ENCODE data around the gene JMJD1C. TPM values are rescaled to one million over a fixed set of nuclear protein-coding genes. Genes with fewer than 3 reads are reported as not detected.

The JMJD1C gene
- total RNA-seq, 1 donor from 2014 or later = 72.9 TPM

GRCh38 chr10:63227207-63227895 is 238.4 kb downstream of the JMJD1C start:
- H3K27ac Mint-ChIP-seq (ENCODE audit: unreplicated experiment) = no peak overlapping the region
- TF ChIP-seq, protein P1, sequence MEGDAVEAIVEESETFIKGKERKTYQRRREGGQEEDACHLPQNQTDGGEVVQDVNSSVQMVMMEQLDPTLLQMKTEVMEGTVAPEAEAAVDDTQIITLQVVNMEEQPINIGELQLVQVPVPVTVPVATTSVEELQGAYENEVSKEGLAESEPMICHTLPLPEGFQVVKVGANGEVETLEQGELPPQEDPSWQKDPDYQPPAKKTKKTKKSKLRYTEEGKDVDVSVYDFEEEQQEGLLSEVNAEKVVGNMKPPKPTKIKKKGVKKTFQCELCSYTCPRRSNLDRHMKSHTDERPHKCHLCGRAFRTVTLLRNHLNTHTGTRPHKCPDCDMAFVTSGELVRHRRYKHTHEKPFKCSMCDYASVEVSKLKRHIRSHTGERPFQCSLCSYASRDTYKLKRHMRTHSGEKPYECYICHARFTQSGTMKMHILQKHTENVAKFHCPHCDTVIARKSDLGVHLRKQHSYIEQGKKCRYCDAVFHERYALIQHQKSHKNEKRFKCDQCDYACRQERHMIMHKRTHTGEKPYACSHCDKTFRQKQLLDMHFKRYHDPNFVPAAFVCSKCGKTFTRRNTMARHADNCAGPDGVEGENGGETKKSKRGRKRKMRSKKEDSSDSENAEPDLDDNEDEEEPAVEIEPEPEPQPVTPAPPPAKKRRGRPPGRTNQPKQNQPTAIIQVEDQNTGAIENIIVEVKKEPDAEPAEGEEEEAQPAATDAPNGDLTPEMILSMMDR (IDR thresholded peaks at IDR 0.05) = no peak
- H3K9me3 Mint-ChIP-seq (ENCODE audit: low read depth) = no peaks in the 10 kb centered on the region
- DNase-seq (ENCODE audit: low spot score) = no peak
- H3K4me1 Mint-ChIP-seq (ENCODE audit: low read depth) = peaks cover 34% of the 10 kb centered on the region
- no peak overlapping the region for H3K4me3 Mint-ChIP-seq (ENCODE audit: unreplicated experiment)
- H3K36me3 Mint-ChIP-seq (ENCODE audit: low read depth) = peaks cover 1% of the 10 kb centered on the region
- H3K27me3 Mint-ChIP-seq (ENCODE audit: low read depth) = no peaks in the 10 kb centered on the region

GRCh38 chr10:63224241-63224640 is 241.5 kb downstream of the JMJD1C start:
- H3K36me3 Mint-ChIP-seq (ENCODE audit: low read depth) = peaks cover 4% of the 10 kb centered on the region
- no peaks in the 10 kb centered on the region for H3K27me3 Mint-ChIP-seq (ENCODE audit: low read depth)
- TF ChIP-seq, protein P1 (IDR thresholded peaks at IDR 0.05) = no peak
- H3K9me3 Mint-ChIP-seq (ENCODE audit: low read depth) = no peaks in the 10 kb centered on the region
- no peak overlapping the region for H3K4me3 Mint-ChIP-seq (ENCODE audit: unreplicated experiment)
- DNase-seq (ENCODE audit: low spot score) = no peak
- peaks cover 20% of the 10 kb centered on the region for H3K4me1 Mint-ChIP-seq (ENCODE audit: low read depth)
- no peak overlapping the region for H3K27ac Mint-ChIP-seq (ENCODE audit: unreplicated experiment)

GRCh38 chr10:63221950-63222349 is 243.8 kb downstream of the JMJD1C start:
- Mint-ChIP-seq H3K27ac (ENCODE audit: unreplicated experiment) (no peak overlapping the region), H3K4me1 (ENCODE audit: low read depth) (peaks cover 17% of the 10 kb centered on the region)

GRCh38 chr10:63219749-63220148 is 246.0 kb downstream of the JMJD1C start:
- TF ChIP-seq, protein P1 (IDR thresholded peaks at IDR 0.05) = no peak
- Mint-ChIP-seq H3K36me3 (ENCODE audit: low read depth) (peaks cover 8% of the 10 kb centered on the region), H3K27me3 (ENCODE audit: low read depth) (no peaks in the 10 kb centered on the region), H3K4me1 (ENCODE audit: low read depth) (peaks cover 12% of the 10 kb centered on the region), H3K27ac (ENCODE audit: unreplicated experiment) (peak overlapping the region; percentile 28), H3K4me3 (ENCODE audit: unreplicated experiment) (no peak overlapping the region), H3K9me3 (ENCODE audit: low read depth) (no peaks in the 10 kb centered on the region)
- no peak for DNase-seq (ENCODE audit: low spot score)

More at GRCh38 chr10:63221950-63222349, 243.8 kb downstream of the JMJD1C start:
- H3K27me3 Mint-ChIP-seq (ENCODE audit: low read depth) = no peaks in the 10 kb centered on the region
- H3K36me3 Mint-ChIP-seq (ENCODE audit: low read depth) = peaks cover 4% of the 10 kb centered on the region
- DNase-seq (ENCODE audit: low spot score) = no peak
- H3K9me3 Mint-ChIP-seq (ENCODE audit: low read depth) = no peaks in the 10 kb centered on the region
- TF ChIP-seq, protein P1 (IDR thresholded peaks at IDR 0.05) = no peak
- no peak overlapping the region for H3K4me3 Mint-ChIP-seq (ENCODE audit: unreplicated experiment)

- Mint-ChIP-seq H3K36me3 (ENCODE audit: low read depth) (peaks cover 16% of the 10 kb centered on the region), H3K4me1 (ENCODE audit: low read depth) (peaks cover 23% of the 10 kb centered on the region), H3K27ac (ENCODE audit: unreplicated experiment) (peak overlapping the region; percentile 39), H3K27me3 (ENCODE audit: low read depth) (no peaks in the 10 kb centered on the region), H3K4me3 (ENCODE audit: unreplicated experiment) (no peak overlapping the region), H3K9me3 (ENCODE audit: low read depth) (no peaks in the 10 kb centered on the region)
- TF ChIP-seq, protein P1 (IDR thresholded peaks at IDR 0.05) = peak; percentile 92
- no peak for DNase-seq (ENCODE audit: low spot score)
These were observed 248.6 kb downstream of the JMJD1C start for GRCh38 chr10:63217120-63217605.

Data from chondrocyte (in vitro differentiated cells).